ENCODE results near the gene GNGT2.

Gene GNGT2

GRCh38 chr17:49210158-49211029, at the start of gene GNGT2, which contains the start of gene ABI3:
Gene GNGT2 (minus strand): TSS chr17:49210574. CDS start chr17:49207422, 3,152 bp downstream.
Gene ABI3 (plus strand): TSS chr17:49210707. CDS start chr17:49210725, 18 bp downstream.
- DNase-seq: peak; percentile 82

- no peak for DNase-seq
These were observed 49.3 kb upstream of the GNGT2 start for GRCh38 chr17:49259663-49260010.

- DNase-seq: no peak
These were observed 48.0 kb upstream of the GNGT2 start for GRCh38 chr17:49258394-49258793.

- DNase-seq: no peak
These were observed 44.8 kb upstream of the GNGT2 start for GRCh38 chr17:49255125-49255524.

GRCh38 chr17:49254066-49254465, 43.7 kb upstream of the GNGT2 start:
- DNase-seq: no peak

- no peak for DNase-seq
These were observed 41.8 kb upstream of the GNGT2 start for GRCh38 chr17:49252148-49252695.

GRCh38 chr17:49249890-49250522, 39.6 kb upstream of the GNGT2 start:
- no peak for DNase-seq

GRCh38 chr17:49249292-49249794, 39.0 kb upstream of the GNGT2 start:
- DNase-seq: no peak

GRCh38 chr17:49247944-49248343, 37.6 kb upstream of the GNGT2 start:
- no peak for DNase-seq

GRCh38 chr17:49244839-49245238, 34.5 kb upstream of the GNGT2 start:
- DNase-seq: no peak

GRCh38 chr17:49242813-49243212, 32.4 kb upstream of the GNGT2 start:
- no peak for DNase-seq

GRCh38 chr17:49241692-49242397, 31.5 kb upstream of the GNGT2 start:
- DNase-seq: no peak

- no peak for DNase-seq
These were observed 30.7 kb upstream of the GNGT2 start for GRCh38 chr17:49241040-49241439.

GRCh38 chr17:49240619-49241018, 30.2 kb upstream of the GNGT2 start:
- no peak for DNase-seq

- DNase-seq: no peak
These were observed 29.6 kb upstream of the GNGT2 start for GRCh38 chr17:49239963-49240362.

GRCh38 chr17:49235896-49236295, 25.5 kb upstream of the GNGT2 start:
- no peak for DNase-seq

- no peak for DNase-seq
These were observed 24.2 kb upstream of the GNGT2 start for GRCh38 chr17:49234509-49235080.

GRCh38 chr17:49231563-49231894, 21.2 kb upstream of the GNGT2 start:
- DNase-seq: no peak

GRCh38 chr17:49230636-49231562, 20.5 kb upstream of the GNGT2 start, which contains the start of gene PHOSPHO1:
Gene PHOSPHO1 (minus strand): TSS chr17:49230787. CDS start chr17:49226691, 4,096 bp downstream.
- peak; percentile 94 for DNase-seq

- DNase-seq: peak; percentile 61
These were observed 19.6 kb upstream of the GNGT2 start for GRCh38 chr17:49229805-49230600.
